ENCODE measurements around the gene PTK7.

Gene PTK7

GRCh38 chr6:43122146-43122545 lies 46.0 kb downstream of the PTK7 start:
- TF ChIP-seq TAF1 (IDR thresholded peaks at IDR 0.05; ENCODE audit: borderline replicate concordance, insufficient read depth, low read length) (no peak), SIN3A (IDR thresholded peaks at IDR 0.05; ENCODE audit: borderline replicate concordance, insufficient read depth, low read length) (no peak), POLR2AphosphoS5 (IDR thresholded peaks at IDR 0.05; ENCODE audit: low read depth, low read length) (no peak), FOXP2 (optimal IDR thresholded peaks at IDR 0.05; ENCODE audit: borderline replicate concordance, extremely low read depth, extremely low read length, insufficient read depth) (no peak)
- TF ChIP-seq, protein P1, sequence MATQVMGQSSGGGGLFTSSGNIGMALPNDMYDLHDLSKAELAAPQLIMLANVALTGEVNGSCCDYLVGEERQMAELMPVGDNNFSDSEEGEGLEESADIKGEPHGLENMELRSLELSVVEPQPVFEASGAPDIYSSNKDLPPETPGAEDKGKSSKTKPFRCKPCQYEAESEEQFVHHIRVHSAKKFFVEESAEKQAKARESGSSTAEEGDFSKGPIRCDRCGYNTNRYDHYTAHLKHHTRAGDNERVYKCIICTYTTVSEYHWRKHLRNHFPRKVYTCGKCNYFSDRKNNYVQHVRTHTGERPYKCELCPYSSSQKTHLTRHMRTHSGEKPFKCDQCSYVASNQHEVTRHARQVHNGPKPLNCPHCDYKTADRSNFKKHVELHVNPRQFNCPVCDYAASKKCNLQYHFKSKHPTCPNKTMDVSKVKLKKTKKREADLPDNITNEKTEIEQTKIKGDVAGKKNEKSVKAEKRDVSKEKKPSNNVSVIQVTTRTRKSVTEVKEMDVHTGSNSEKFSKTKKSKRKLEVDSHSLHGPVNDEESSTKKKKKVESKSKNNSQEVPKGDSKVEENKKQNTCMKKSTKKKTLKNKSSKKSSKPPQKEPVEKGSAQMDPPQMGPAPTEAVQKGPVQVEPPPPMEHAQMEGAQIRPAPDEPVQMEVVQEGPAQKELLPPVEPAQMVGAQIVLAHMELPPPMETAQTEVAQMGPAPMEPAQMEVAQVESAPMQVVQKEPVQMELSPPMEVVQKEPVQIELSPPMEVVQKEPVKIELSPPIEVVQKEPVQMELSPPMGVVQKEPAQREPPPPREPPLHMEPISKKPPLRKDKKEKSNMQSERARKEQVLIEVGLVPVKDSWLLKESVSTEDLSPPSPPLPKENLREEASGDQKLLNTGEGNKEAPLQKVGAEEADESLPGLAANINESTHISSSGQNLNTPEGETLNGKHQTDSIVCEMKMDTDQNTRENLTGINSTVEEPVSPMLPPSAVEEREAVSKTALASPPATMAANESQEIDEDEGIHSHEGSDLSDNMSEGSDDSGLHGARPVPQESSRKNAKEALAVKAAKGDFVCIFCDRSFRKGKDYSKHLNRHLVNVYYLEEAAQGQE (IDR thresholded peaks at IDR 0.05; ENCODE audit: insufficient read depth in 1 of 2, low read depth in 2 of 2, low read length in 2 of 2) = no peak

DNA sequence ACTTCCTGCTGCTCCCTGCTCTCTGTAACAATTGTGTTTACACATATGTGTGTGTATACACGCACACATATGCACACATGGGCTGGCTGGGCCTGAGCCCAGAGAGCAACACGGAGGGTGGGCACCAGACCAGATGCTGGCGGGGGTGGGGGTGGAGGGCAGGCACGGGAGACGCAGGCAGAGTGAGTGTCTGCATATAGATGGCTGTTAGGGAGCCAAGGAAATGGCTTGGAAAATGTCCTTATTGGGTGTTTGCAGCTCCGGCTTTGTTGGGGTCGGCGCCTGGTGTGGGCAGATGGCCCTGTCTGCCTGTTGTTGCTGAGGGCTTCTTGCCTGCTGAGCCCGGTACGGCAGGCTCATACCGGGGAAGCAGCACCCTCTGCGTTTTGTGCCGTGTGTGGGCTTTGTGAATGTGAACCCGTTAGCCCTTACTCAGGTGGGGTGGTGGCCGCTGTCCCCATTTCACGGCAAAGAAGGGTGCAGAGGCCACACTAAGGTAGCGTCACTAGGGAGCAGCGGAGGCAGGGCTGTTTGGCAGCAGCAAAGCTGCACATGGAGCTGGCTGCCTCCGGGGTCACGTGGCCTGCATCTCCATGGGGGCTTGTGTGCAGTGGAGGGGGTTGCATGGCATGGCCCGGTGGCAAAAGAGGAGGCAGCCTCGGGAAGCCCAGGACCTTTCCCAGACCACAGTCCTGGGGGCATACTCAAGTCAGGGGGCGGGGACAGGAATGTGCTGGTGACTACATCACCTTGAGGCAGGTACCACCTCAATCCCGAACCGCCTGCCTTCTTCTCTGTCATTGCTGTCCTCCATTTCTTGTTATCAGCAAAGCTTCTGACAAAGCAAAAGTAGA lies 47.6 kb downstream of the PTK7 start:
- TF ChIP-seq SIN3A (IDR thresholded peaks at IDR 0.05; ENCODE audit: borderline replicate concordance, insufficient read depth, low read length) (no peak), POLR2AphosphoS5 (IDR thresholded peaks at IDR 0.05; ENCODE audit: low read depth, low read length) (no peak), FOXP2 (optimal IDR thresholded peaks at IDR 0.05; ENCODE audit: borderline replicate concordance, extremely low read depth, extremely low read length, insufficient read depth) (peak; percentile 82), TAF1 (IDR thresholded peaks at IDR 0.05; ENCODE audit: borderline replicate concordance, insufficient read depth, low read length) (no peak)
- TF ChIP-seq, protein P1 (IDR thresholded peaks at IDR 0.05; ENCODE audit: insufficient read depth in 1 of 2, low read depth in 2 of 2, low read length in 2 of 2) = no peak

DNA sequence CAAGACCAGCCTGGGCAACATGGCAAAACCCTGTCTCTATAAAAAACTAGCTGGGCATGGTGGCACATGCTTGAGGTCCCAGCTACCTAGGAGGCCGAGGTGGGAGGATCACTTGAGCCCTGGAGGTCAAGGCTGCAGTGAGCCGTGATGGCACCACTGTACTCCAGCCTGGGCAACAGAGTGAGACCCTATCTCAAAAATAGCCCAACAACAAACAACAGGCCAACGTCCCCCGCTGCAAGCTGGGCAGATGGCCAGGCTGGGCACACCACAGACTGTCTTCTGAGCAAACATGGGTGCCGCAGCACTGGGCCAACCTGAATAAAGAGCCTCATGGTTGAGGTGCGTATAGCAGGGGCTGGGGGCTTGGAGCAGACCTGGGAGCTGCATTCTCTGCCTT lies 48.4 kb downstream of the PTK7 start:
- TF ChIP-seq, protein P1 (IDR thresholded peaks at IDR 0.05; ENCODE audit: insufficient read depth in 1 of 2, low read depth in 2 of 2, low read length in 2 of 2) = no peak
- no peak for TF ChIP-seq TAF1 (IDR thresholded peaks at IDR 0.05; ENCODE audit: borderline replicate concordance, insufficient read depth, low read length)

- TF ChIP-seq, protein P1 (IDR thresholded peaks at IDR 0.05; ENCODE audit: insufficient read depth in 1 of 2, low read depth in 2 of 2, low read length in 2 of 2) = no peak
- TF ChIP-seq TAF1 (IDR thresholded peaks at IDR 0.05; ENCODE audit: borderline replicate concordance, insufficient read depth, low read length) = no peak
- TF ChIP-seq FOXP2 (optimal IDR thresholded peaks at IDR 0.05; ENCODE audit: borderline replicate concordance, extremely low read depth, extremely low read length, insufficient read depth) = no peak
- no peak for TF ChIP-seq POLR2AphosphoS5 (IDR thresholded peaks at IDR 0.05; ENCODE audit: low read depth, low read length)
- TF ChIP-seq SIN3A (IDR thresholded peaks at IDR 0.05; ENCODE audit: borderline replicate concordance, insufficient read depth, low read length) = no peak
These were observed 49.0 kb downstream of the PTK7 start for GRCh38 chr6:43125119-43125518.

All from PFSK-1 (cell line).